ENCODE measurements around the gene DENND1A. TPM values are rescaled to one million over a fixed set of nuclear protein-coding genes. Genes with fewer than 3 reads are reported as not detected.

The DENND1A gene
- total and polyA plus RNA-seq, 4 donors = 7.9 to 22.0 (median 13.9) TPM

- TF ChIP-seq RAD21 (IDR thresholded peaks at IDR 0.05) (peak in 1 of 2 donors; percentile 5), EGR1 (IDR thresholded peaks at IDR 0.05; ENCODE audit: low read depth in 2 of 2) (no peak), GABPA (IDR thresholded peaks at IDR 0.05 in 1 of 2, conservative IDR thresholded peaks at IDR 0.05 in 1 of 2) (no peak), TAF1 (conservative IDR thresholded peaks at IDR 0.05) (no peak), FOXA2 (IDR thresholded peaks at IDR 0.05) (no peak), HNF4A (conservative IDR thresholded peaks at IDR 0.05) (peak in 1 of 2 donors; percentile 37), RXRA (IDR thresholded peaks at IDR 0.05) (no peak), NR2F2 (IDR thresholded peaks at IDR 0.05) (no peak), YY1 (IDR thresholded peaks at IDR 0.05) (peak; percentile 75)
- TF ChIP-seq, protein P1, sequence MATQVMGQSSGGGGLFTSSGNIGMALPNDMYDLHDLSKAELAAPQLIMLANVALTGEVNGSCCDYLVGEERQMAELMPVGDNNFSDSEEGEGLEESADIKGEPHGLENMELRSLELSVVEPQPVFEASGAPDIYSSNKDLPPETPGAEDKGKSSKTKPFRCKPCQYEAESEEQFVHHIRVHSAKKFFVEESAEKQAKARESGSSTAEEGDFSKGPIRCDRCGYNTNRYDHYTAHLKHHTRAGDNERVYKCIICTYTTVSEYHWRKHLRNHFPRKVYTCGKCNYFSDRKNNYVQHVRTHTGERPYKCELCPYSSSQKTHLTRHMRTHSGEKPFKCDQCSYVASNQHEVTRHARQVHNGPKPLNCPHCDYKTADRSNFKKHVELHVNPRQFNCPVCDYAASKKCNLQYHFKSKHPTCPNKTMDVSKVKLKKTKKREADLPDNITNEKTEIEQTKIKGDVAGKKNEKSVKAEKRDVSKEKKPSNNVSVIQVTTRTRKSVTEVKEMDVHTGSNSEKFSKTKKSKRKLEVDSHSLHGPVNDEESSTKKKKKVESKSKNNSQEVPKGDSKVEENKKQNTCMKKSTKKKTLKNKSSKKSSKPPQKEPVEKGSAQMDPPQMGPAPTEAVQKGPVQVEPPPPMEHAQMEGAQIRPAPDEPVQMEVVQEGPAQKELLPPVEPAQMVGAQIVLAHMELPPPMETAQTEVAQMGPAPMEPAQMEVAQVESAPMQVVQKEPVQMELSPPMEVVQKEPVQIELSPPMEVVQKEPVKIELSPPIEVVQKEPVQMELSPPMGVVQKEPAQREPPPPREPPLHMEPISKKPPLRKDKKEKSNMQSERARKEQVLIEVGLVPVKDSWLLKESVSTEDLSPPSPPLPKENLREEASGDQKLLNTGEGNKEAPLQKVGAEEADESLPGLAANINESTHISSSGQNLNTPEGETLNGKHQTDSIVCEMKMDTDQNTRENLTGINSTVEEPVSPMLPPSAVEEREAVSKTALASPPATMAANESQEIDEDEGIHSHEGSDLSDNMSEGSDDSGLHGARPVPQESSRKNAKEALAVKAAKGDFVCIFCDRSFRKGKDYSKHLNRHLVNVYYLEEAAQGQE (IDR thresholded peaks at IDR 0.05) = no peak
- 39% methylated on average over 6 of the region's 6 CpGs for WGBS
- peak overlapping the region; percentile 17 to 52 (median 32) for H3K4me3 ChIP-seq (ENCODE audit: low read depth in 1 of 3, low read length in 3 of 3)
These were observed 421.9 kb downstream of the DENND1A start for GRCh38 chr9:123508048-123508447.

DNA sequence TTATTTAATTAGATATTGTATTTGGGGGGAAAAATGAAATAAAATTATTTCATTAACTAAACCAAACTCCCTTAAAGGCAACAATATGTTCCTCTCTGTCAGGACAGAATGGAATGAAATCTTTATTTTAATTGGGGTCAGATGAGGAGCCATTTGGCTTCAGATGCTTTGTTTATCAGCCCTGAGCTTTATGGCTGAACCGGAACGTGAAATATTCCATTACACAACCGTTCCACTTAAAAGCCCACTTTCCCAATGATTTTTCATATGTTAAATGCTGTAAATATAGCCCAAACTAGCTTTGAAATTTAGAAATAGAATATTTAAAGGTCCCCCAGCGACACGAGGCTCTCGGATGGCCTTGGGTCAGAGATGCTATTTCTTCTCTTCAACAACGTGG, 424.4 kb downstream of the DENND1A start:
- peaks cover 0 to 13% (median 7%) of the 10 kb centered on the region in 4 donors for H3K4me1 ChIP-seq (ENCODE audit: control insufficient read depth in 4 of 4, insufficient read depth in 4 of 4, low read length in 3 of 4)
- no peaks in the 10 kb centered on the region for H3K9me3 ChIP-seq (ENCODE audit: control insufficient read depth in 4 of 4, low read length in 3 of 4)
- H3K27me3 ChIP-seq (ENCODE audit: control insufficient read depth in 4 of 4, insufficient read depth in 4 of 4, low read length in 3 of 4) = no peaks in the 10 kb centered on the region
- no peak overlapping the region for H3K27ac ChIP-seq (ENCODE audit: low read depth in 1 of 2, low read length in 2 of 2)
- no peak overlapping the region for H3K9ac ChIP-seq (ENCODE audit: low read depth in 1 of 2, low read length in 2 of 2)
- H3K36me3 ChIP-seq (ENCODE audit: control insufficient read depth in 4 of 4, insufficient read depth in 3 of 4, low read depth in 1 of 4, low read length in 3 of 4) = no peaks in the 10 kb centered on the region
- H3K4me3 ChIP-seq (ENCODE audit: low read depth in 1 of 3, low read length in 3 of 3) = no peak overlapping the region
- 88% methylated on average over 7 of the region's 7 CpGs for WGBS
- DNase-seq (ENCODE audit: low spot score) = no peak
- TF ChIP-seq FOXA1 (IDR thresholded peaks at IDR 0.05) = no peak
- TF ChIP-seq, protein P1 (IDR thresholded peaks at IDR 0.05) = no peak
- TF ChIP-seq HNF4G (IDR thresholded peaks at IDR 0.05) = no peak
- no peak for TF ChIP-seq EGR1 (IDR thresholded peaks at IDR 0.05; ENCODE audit: low read depth in 2 of 2)
- no peak for TF ChIP-seq YY1 (IDR thresholded peaks at IDR 0.05)
- TF ChIP-seq RXRA (IDR thresholded peaks at IDR 0.05) = peak in 1 of 2 donors; percentile 26
- no peak for TF ChIP-seq HNF4A (conservative IDR thresholded peaks at IDR 0.05)
- peak; percentile 14 for TF ChIP-seq SP1 (IDR thresholded peaks at IDR 0.05)

More at GRCh38 chr9:123508048-123508447, 421.9 kb downstream of the DENND1A start:
- peaks cover 8 to 33% (median 20%) of the 10 kb centered on the region in 4 donors for H3K4me1 ChIP-seq (ENCODE audit: control insufficient read depth in 4 of 4, insufficient read depth in 4 of 4, low read length in 3 of 4)
- peak overlapping the region in 1 of 2 donors; percentile 74 for H3K9ac ChIP-seq (ENCODE audit: low read depth in 1 of 2, low read length in 2 of 2)
- no peak for DNase-seq (ENCODE audit: low spot score)
- H3K9me3 ChIP-seq (ENCODE audit: control insufficient read depth in 4 of 4, low read length in 3 of 4) = no peaks in the 10 kb centered on the region
- H3K27ac ChIP-seq (ENCODE audit: low read depth in 1 of 2, low read length in 2 of 2) = peak overlapping the region; percentile 53 to 67
- no peaks in the 10 kb centered on the region for H3K27me3 ChIP-seq (ENCODE audit: control insufficient read depth in 4 of 4, insufficient read depth in 4 of 4, low read length in 3 of 4)
- no peaks in the 10 kb centered on the region for H3K36me3 ChIP-seq (ENCODE audit: control insufficient read depth in 4 of 4, insufficient read depth in 3 of 4, low read depth in 1 of 4, low read length in 3 of 4)
